ENCODE results near the gene ABLIM2. TPM values are rescaled to one million over a fixed set of nuclear protein-coding genes. Genes with fewer than 3 reads are reported as not detected.
"Not testable (repeated sequence)": the region's sequence is repeated elsewhere in the genome, so short reads cannot be mapped to it uniquely, and the experiment has no call there.

Gene ABLIM2
- total RNA-seq, 1 donor from 2014 or later = 34.1 TPM

- no peak for DNase-seq (ENCODE audit: low spot score)
Measured at GRCh38 chr4:7944599-7945220, 213.9 kb downstream of the ABLIM2 start.

- DNase-seq (ENCODE audit: low spot score) = not testable (repeated sequence)
Measured at GRCh38 chr4:7943688-7944087, 214.9 kb downstream of the ABLIM2 start.

GRCh38 chr4:7943211-7943610, 215.4 kb downstream of the ABLIM2 start:
- no peak for DNase-seq (ENCODE audit: low spot score)

GRCh38 chr4:7941965-7942496, 216.6 kb downstream of the ABLIM2 start:
- DNase-seq (ENCODE audit: low spot score) = no peak

- no peak for DNase-seq (ENCODE audit: low spot score)
Measured at GRCh38 chr4:7941111-7941964, 217.3 kb downstream of the ABLIM2 start.

GRCh38 chr4:7939377-7940108, 219.1 kb downstream of the ABLIM2 start, which contains the start of gene AFAP1:
TSS of gene AFAP1 (minus strand) at chr4:7939861. CDS start at chr4:7872078, 67,783 bp downstream.
- DNase-seq (ENCODE audit: low spot score) = peak; percentile 95

- DNase-seq (ENCODE audit: low spot score) = no peak
Measured at GRCh38 chr4:7938609-7939376, 219.8 kb downstream of the ABLIM2 start.

- no peak for DNase-seq (ENCODE audit: low spot score)
Measured at GRCh38 chr4:7938266-7938608, 220.4 kb downstream of the ABLIM2 start.

GRCh38 chr4:7937006-7937405, 221.6 kb downstream of the ABLIM2 start:
- no peak for DNase-seq (ENCODE audit: low spot score)

GRCh38 chr4:7933651-7934510, 224.7 kb downstream of the ABLIM2 start:
- DNase-seq (ENCODE audit: low spot score) = no peak

- DNase-seq (ENCODE audit: low spot score) = no peak
Measured at GRCh38 chr4:7932287-7932686, 226.3 kb downstream of the ABLIM2 start.

- peak; percentile 86 for DNase-seq (ENCODE audit: low spot score)
Measured at GRCh38 chr4:7929118-7929951, 229.3 kb downstream of the ABLIM2 start.

- no peak for DNase-seq (ENCODE audit: low spot score)
Measured at GRCh38 chr4:7928711-7929110, 229.9 kb downstream of the ABLIM2 start.

GRCh38 chr4:7926822-7927221, 231.8 kb downstream of the ABLIM2 start:
- no peak for DNase-seq (ENCODE audit: low spot score)

GRCh38 chr4:7924570-7924969, 234.0 kb downstream of the ABLIM2 start:
- no peak for DNase-seq (ENCODE audit: low spot score)

- DNase-seq (ENCODE audit: low spot score) = no peak
Measured at GRCh38 chr4:7924163-7924562, 234.4 kb downstream of the ABLIM2 start.

GRCh38 chr4:7922466-7922865, 236.1 kb downstream of the ABLIM2 start:
- DNase-seq (ENCODE audit: low spot score) = no peak

- no peak for DNase-seq (ENCODE audit: low spot score)
Measured at GRCh38 chr4:7918981-7919380, 239.6 kb downstream of the ABLIM2 start.

GRCh38 chr4:7918187-7918586, 240.4 kb downstream of the ABLIM2 start:
- DNase-seq (ENCODE audit: low spot score) = not testable (repeated sequence)

Data from mesenteric fat pad (tissue), 1 donor.